IMR-90 (cell line): ENCODE results near the gene AGBL2. TPM values are rescaled to one million over a fixed set of nuclear protein-coding genes. Genes with fewer than 3 reads are reported as not detected.
"Not testable (repeated sequence)": the region's sequence is repeated elsewhere in the genome, so short reads cannot be mapped to it uniquely, and the experiment has no call there.

Source experiments
- ATAC-seq: fragments of 200-7000 bp; cut with Tn5 transposase; 2 replicates; pipeline ENCODE4 v1.9.1; 2020; ENCODE audit warnings: low read depth, mild to moderate bottlenecking, moderate library complexity
- BruUV-seq: library from RNA; stranded (reverse); fragments of 400-500 nt; replicated peaks from 2 replicates; lab custom pipeline; 2021; lab: Mats Ljungman, UMichigan
- CTCF ChIA-PET: fragments of 300-600 bp; formaldehyde crosslinking; extraction: SDS; loops from one replicate; lab custom pipeline; 2021; ENCODE audit warnings: antibody characterized with exemption; lab: Yijun Ruan, JAX
- POLR2A ChIA-PET: fragments of 300-600 bp; sonication (Branson Sonifier 250); formaldehyde crosslinking; loops from one replicate; lab custom pipeline; 2022; ENCODE audit warnings: antibody characterized with exemption; ENCODE audit not compliant: unreplicated experiment; lab: Charles Lee
- DNase-seq: peaks from one replicate; pipeline ENCODE4 v3.0.0; 2013
- H2AFZ ChIP-seq: replicated peaks from 2 replicates; pipeline ENCODE3; 2013; ENCODE audit warnings: low read length, mild to moderate bottlenecking; ENCODE audit not compliant: poor library complexity
- H2AK5ac ChIP-seq: 2 replicates; pipeline ENCODE4 v1.6.1; 2013; ENCODE audit warnings: low read depth, low read length, inconsistent platforms
- H2AK9ac ChIP-seq: replicated peaks from 2 replicates; pipeline ENCODE3; 2013; ENCODE audit warnings: mild to moderate bottlenecking, low read depth, low read length, moderate library complexity; ENCODE audit not compliant: poor library complexity
- H2BK120ac ChIP-seq: 2 replicates; pipeline ENCODE4 v1.6.1; 2013; ENCODE audit warnings: low read depth, low read length, inconsistent platforms
- H2BK15ac ChIP-seq: 3 replicates; pipeline ENCODE4 v1.6.1; 2013; ENCODE audit warnings: low read depth, low read length, inconsistent platforms
- H2BK20ac ChIP-seq: 2 replicates; pipeline ENCODE4 v1.6.1; 2013; ENCODE audit warnings: low read depth, mild to moderate bottlenecking, inconsistent platforms, low read length, moderate library complexity
- H2BK5ac ChIP-seq: 2 replicates; pipeline ENCODE4 v1.6.1; 2013; ENCODE audit warnings: mild to moderate bottlenecking, low read depth, low read length, inconsistent platforms; ENCODE audit not compliant: poor library complexity, severe bottlenecking
- H3K14ac ChIP-seq: replicated peaks from 2 replicates; pipeline ENCODE4 v1.6.1; 2013; ENCODE audit warnings: low read depth, low read length, inconsistent platforms
- H3K18ac ChIP-seq: 2 replicates; pipeline ENCODE4 v1.6.1; 2013; ENCODE audit warnings: low read depth, low read length, control low read depth
- H3K23ac ChIP-seq: 2 replicates; pipeline ENCODE4 v1.6.1; 2013; ENCODE audit warnings: low read depth, low read length, inconsistent platforms
- H3K27ac ChIP-seq: 2 replicates; pipeline ENCODE4 v1.5.1; 2013; ENCODE audit warnings: mild to moderate bottlenecking, control low read depth, low read length; ENCODE audit not compliant: insufficient read depth
- H3K27me3 ChIP-seq: 2 replicates; pipeline ENCODE4 v1.6.1; 2013; ENCODE audit warnings: low read length; ENCODE audit not compliant: control insufficient read depth, insufficient read depth
- H3K36me3 ChIP-seq: 2 replicates; pipeline ENCODE4 v1.6.1; 2013; ENCODE audit warnings: low read length, mixed read lengths; ENCODE audit not compliant: control insufficient read depth, insufficient read depth
- H3K4ac ChIP-seq: 2 replicates; pipeline ENCODE4 v1.6.1; 2013; ENCODE audit warnings: low read depth, low read length, inconsistent platforms
- H3K4me1 ChIP-seq: 2 replicates; pipeline ENCODE4 v1.6.1; 2013; ENCODE audit warnings: low read length, mixed read lengths; ENCODE audit not compliant: control insufficient read depth, insufficient read depth
- H3K4me2 ChIP-seq: 2 replicates; pipeline ENCODE4 v1.6.1; 2013; ENCODE audit warnings: low read depth, mild to moderate bottlenecking, control low read depth, low read length, moderate library complexity
- H3K4me3 ChIP-seq: 2 replicates; pipeline ENCODE4 v1.5.1; 2013; ENCODE audit warnings: low read depth, mild to moderate bottlenecking, control low read depth, low read length, moderate library complexity; ENCODE audit not compliant: insufficient read depth
- H3K56ac ChIP-seq: 2 replicates; pipeline ENCODE4 v1.6.1; 2013; ENCODE audit warnings: low read length, inconsistent platforms; ENCODE audit not compliant: insufficient read depth; ENCODE audit errors: extremely low read depth
- H3K79me1 ChIP-seq, 2 experiments: 2 replicates each; pipeline ENCODE4 v1.6.1; 2013; ENCODE audit warnings: low read length in 2 of 2, inconsistent platforms in 1 of 2, low read depth in 1 of 2
- H3K9ac ChIP-seq: 2 replicates; pipeline ENCODE4 v1.6.1; 2013; ENCODE audit warnings: low read depth, low read length, control low read depth
- H3K9me1 ChIP-seq: 2 replicates; pipeline ENCODE4 v1.6.1; 2013; ENCODE audit warnings: low read length, inconsistent platforms; ENCODE audit not compliant: insufficient read depth
- H3K9me3 ChIP-seq: 2 replicates; pipeline ENCODE4 v1.6.1; 2013; ENCODE audit warnings: low read length; ENCODE audit not compliant: control insufficient read depth, insufficient read depth
- H4K20me1 ChIP-seq: 2 replicates; pipeline ENCODE4 v1.6.1; 2013; ENCODE audit warnings: low read length, inconsistent platforms; ENCODE audit not compliant: insufficient read depth
- H4K5ac ChIP-seq: 2 replicates; pipeline ENCODE4 v1.6.1; 2013; ENCODE audit warnings: mild to moderate bottlenecking, low read depth, low read length, control low read depth
- H4K8ac ChIP-seq, 2 experiments: 2 replicates each; pipeline ENCODE4 v1.6.1; 2013; ENCODE audit warnings: low read depth in 2 of 2, low read length in 2 of 2, control low read depth in 1 of 2, inconsistent platforms in 1 of 2
- H4K91ac ChIP-seq: 2 replicates; pipeline ENCODE4 v1.6.1; 2013; ENCODE audit warnings: low read depth, low read length, inconsistent platforms; ENCODE audit not compliant: insufficient read depth
- MAZ ChIP-seq: IDR thresholded peaks from 2 replicates; pipeline ENCODE4 v1.6.1; 2012; ENCODE audit warnings: low read depth, mild to moderate bottlenecking, low read length, improper control_type of control experiment, moderate library complexity, borderline replicate concordance
- NFE2L2 ChIP-seq: fragments of 150-350 bp; IDR thresholded peaks from 2 replicates; pipeline ENCODE4 v1.6.1; 2016; ENCODE audit warnings: low read depth, mild to moderate bottlenecking, low read length
- RFX5 ChIP-seq: IDR thresholded peaks from 2 replicates; pipeline ENCODE4 v1.8.0; 2012; ENCODE audit warnings: low read depth, mild to moderate bottlenecking, low read length, moderate library complexity
- SMC3 ChIP-seq: fragments of 150-350 bp; IDR thresholded peaks from 2 replicates; pipeline ENCODE4 v1.6.1; 2016; ENCODE audit warnings: low read depth, mild to moderate bottlenecking, antibody characterized with exemption, low read length, moderate library complexity
- WGBS, 2 experiments: methylation state at CpG; one replicate each; pipeline versions ENCODE4 v1.1.5 to v1.1.7; 2013; ENCODE audit warnings: missing lambda C conversion rate in 2 of 2; ENCODE audit not compliant: insufficient read length in 1 of 2; ENCODE audit errors: extremely low coverage in 2 of 2; 5-methylcytosine and 5-hydroxymethylcytosine counted together
- dilution Hi-C: fragments of 300-500 bp; cut with HindIII; formaldehyde crosslinking; loops from one replicate; pipeline ENCODE4 v1.14.3; 2018; ENCODE audit warnings: low sequenced_read_pairs; ENCODE audit not compliant: unreplicated experiment
- in situ Hi-C: fragments of 300-500 bp; cut with MboI; formaldehyde crosslinking; loops from 3 replicates; pipeline ENCODE4 v1.14.3; 2019; ENCODE audit warnings: low sequenced_read_pairs, inconsistent platforms, mixed read lengths
- intact Hi-C: fragments of 100-400 bp; cut with micrococcal nuclease; formaldehyde crosslinking; loops from 2 replicates; pipeline ENCODE4 v1.10.0; 2022
- polyA plus RNA-seq, 3 experiments: library from polyadenylated mRNA; depleted of rRNA; stranded (reverse); fragments of >200 nt; gene quantifications; 2 replicates each; pipeline ENCODE4 v1.2.3, GENCODE V29; 2012; ENCODE audit warnings: low replicate concordance in 1 of 3
- total RNA-seq: library from RNA; depleted of rRNA; stranded (reverse); fragments of >200 nt; gene quantifications from 2 replicates; pipeline ENCODE4 v1.2.3, GENCODE V29; 2012

Gene AGBL2
- total and polyA plus RNA-seq, 2 of the 4 experiments (the other 2 are of a cell fraction) = 0.36 to 1.2 TPM

- ATAC-seq (no peak), DNase-seq (no peak)
- Histone ChIP-seq H2AFZ (no peak overlapping the region), H2BK5ac (no peak overlapping the region), H2AK5ac (no peak overlapping the region), H3K27ac (no peak overlapping the region), H4K20me1 (no peaks in the 10 kb centered on the region), H2AK9ac (no peak overlapping the region), H3K14ac (no peak overlapping the region), H3K36me3 (no peaks in the 10 kb centered on the region), H3K79me1 (peaks cover 0 to 6% of the 10 kb centered on the region in 2 experiments; a peak in 1 of 4 replicates), H3K4ac (no peak overlapping the region), H3K4me2 (no peak overlapping the region), H3K23ac (no peak overlapping the region), H3K4me1 (no peaks in the 10 kb centered on the region; the same call in 1 of the 2 replicates), H4K5ac (no peak overlapping the region), H3K56ac (no peak overlapping the region), H3K4me3 (no peak overlapping the region), H4K91ac (no peak overlapping the region), H3K9me1 (0 out of 2 replicates have a peak, but pooled peaks cover 4% of the 10 kb centered on the region), H3K9me3 (no peaks in the 10 kb centered on the region), H3K9ac (no peak overlapping the region), H3K27me3 (no peaks in the 10 kb centered on the region), H2BK15ac (no peak overlapping the region), H4K8ac (no peak overlapping the region), H2BK120ac (no peak overlapping the region), H3K18ac (no peak overlapping the region), H2BK20ac (no peak overlapping the region)
- no peak for TF ChIP-seq MAZ
- TF ChIP-seq NFE2L2 = no peak
- no peak for TF ChIP-seq RFX5
- TF ChIP-seq SMC3 = no peak
- intact Hi-C loops = no loop called here
- ChIA-PET CTCF (no interaction called here), POLR2A (no interaction called here)
- dilution Hi-C loops = no loop called here
- in situ Hi-C loops = loop anchor here (5.0 kb wide), 1 partner anchor 69 kb away; the partner anchor contains the start of gene MTCH2
- WGBS, 2 experiments = 80% methylated on average over 2 of the region's 5 CpGs; no CpG with 5 or more reads in 1 of the 2 experiments
- BruUV-seq = no TSS peak
Observed at GRCh38 chr11:47711225-47711624, 3.9 kb downstream of the AGBL2 start.

- H2BK5ac ChIP-seq, H2BK120ac ChIP-seq, H3K79me1 ChIP-seq, ATAC-seq, H3K4me1 ChIP-seq, H2AK9ac ChIP-seq, intact Hi-C loops, POLR2A ChIA-PET, H3K27ac ChIP-seq, in situ Hi-C loops, H4K8ac ChIP-seq, BruUV-seq, H4K91ac ChIP-seq, H3K27me3 ChIP-seq, H3K4me2 ChIP-seq, H3K4ac ChIP-seq, H2BK20ac ChIP-seq, H3K14ac ChIP-seq, H3K4me3 ChIP-seq, H3K9me1 ChIP-seq, H4K20me1 ChIP-seq, H3K56ac ChIP-seq, H3K9me3 ChIP-seq, H2AFZ ChIP-seq, dilution Hi-C loops, H4K5ac ChIP-seq, H2AK5ac ChIP-seq, DNase-seq, H3K18ac ChIP-seq, H3K36me3 ChIP-seq, H3K9ac ChIP-seq, H2BK15ac ChIP-seq, H3K23ac ChIP-seq: not testable (repeated sequence)
- CTCF ChIA-PET = interaction anchor here (0.6 kb wide), 1 partner anchor 946 kb away, joined by 5 read pairs; no protein-coding TSS in a partner anchor
- no CpG with 5 or more reads among the region's 5 CpGs for WGBS, 2 experiments
Observed at GRCh38 chr11:47707275-47707786, 7.8 kb downstream of the AGBL2 start.
